Measurements from ENCODE around the gene BCL2A1.
A peak's percentile ranks its signal among the peaks of the same experiment; 100 is the strongest.
"Not testable (repeated sequence)": the region's sequence is repeated elsewhere in the genome, so short reads cannot be mapped to it uniquely, and the experiment has no call there.

The BCL2A1 gene

DNA sequence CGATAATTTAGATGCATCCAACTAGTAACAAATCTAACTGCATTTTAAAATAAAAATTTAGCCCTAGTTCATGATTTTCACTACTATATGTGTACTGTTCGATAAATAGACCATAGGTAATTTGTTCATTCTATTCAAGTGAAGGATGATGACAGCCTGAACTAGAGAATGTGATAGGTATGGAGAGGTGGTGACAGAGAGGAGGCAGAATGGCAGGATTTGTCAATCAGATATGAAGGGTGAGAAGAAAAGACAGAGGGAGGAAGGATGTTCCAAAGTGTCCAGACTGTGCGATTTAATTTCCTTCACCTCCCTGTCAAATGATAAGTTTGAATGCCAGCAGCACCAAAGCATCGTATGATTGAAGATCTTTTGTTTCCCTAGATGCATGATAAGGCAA lies 31.6 kb downstream of the BCL2A1 start:
- no peak overlapping the region for H3K27ac Mint-ChIP-seq
- no peak overlapping the region for H3K4me3 Mint-ChIP-seq
- intact Hi-C loops (cut with micrococcal nuclease) = no loop called here
- H3K4me1 Mint-ChIP-seq (ENCODE audit: low read depth) = peaks cover 11% of the 10 kb centered on the region
- peaks cover 75% of the 10 kb centered on the region for H3K27me3 Mint-ChIP-seq
- H3K36me3 Mint-ChIP-seq (ENCODE audit: low read depth) = no peaks in the 10 kb centered on the region
- H3K9me3 Mint-ChIP-seq = no peaks in the 10 kb centered on the region

DNA sequence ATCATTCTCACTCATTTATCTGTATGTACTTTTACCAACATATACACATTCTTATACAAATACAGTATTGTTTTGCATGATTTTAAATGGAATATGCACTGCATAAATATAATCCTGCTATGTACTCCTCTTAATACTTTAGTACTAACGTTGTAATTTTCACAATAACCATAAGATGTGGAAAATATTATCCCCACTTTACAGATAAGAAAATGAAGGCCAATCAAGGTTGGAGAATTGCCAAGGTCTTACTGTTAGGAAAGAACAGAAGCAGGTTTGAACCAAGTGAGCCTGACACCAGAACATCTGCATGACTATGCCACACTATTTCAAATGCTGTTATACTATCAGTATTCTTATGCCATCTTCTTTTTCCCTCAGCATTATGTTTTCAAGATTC lies 32.9 kb downstream of the BCL2A1 start:
- Mint-ChIP-seq H3K9me3 (no peaks in the 10 kb centered on the region), H3K27me3 (peaks cover 75% of the 10 kb centered on the region), H3K4me1 (ENCODE audit: low read depth) (peaks cover 14% of the 10 kb centered on the region), H3K27ac (no peak overlapping the region), H3K4me3 (no peak overlapping the region), H3K36me3 (ENCODE audit: low read depth) (no peaks in the 10 kb centered on the region)
- intact Hi-C loops (cut with micrococcal nuclease) = no loop called here

DNA sequence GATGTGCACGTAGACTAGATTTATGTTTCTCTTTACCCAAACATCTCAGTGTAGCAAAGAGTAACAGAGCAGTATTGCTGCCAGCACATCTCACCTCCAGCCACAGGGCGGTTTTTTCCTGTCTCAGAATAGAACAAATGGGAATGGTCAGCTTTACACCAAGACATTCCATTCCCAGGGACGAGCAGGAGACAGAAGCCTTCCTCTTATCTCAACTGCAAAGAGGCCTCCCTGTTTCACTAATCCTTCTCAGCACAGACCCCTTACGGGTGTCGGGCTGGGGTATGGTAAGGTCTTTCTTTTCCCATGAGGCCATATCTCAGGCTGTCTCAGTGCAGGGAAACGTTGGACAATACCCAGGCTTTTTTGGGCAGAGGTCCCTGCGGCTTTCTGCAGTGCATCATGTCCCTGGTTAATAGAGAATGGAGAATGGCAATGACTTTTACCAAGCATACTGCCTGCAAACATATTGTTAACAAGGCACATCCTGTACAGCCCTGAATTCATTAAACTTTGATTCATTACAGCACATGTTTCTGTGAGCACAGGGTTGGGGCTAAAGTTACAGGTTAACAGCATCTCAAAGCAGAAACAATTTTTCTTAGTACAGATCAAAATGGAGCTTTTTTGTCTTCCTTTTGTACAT lies 35.3 kb downstream of the BCL2A1 start:
- H3K9me3 Mint-ChIP-seq; H3K36me3 Mint-ChIP-seq (ENCODE audit: low read depth); H3K27ac Mint-ChIP-seq; intact Hi-C loops (cut with micrococcal nuclease); H3K4me3 Mint-ChIP-seq: not testable (repeated sequence)
- H3K27me3 Mint-ChIP-seq = peaks cover 74% of the 10 kb centered on the region
- H3K4me1 Mint-ChIP-seq (ENCODE audit: low read depth) = peaks cover 16% of the 10 kb centered on the region

DNA sequence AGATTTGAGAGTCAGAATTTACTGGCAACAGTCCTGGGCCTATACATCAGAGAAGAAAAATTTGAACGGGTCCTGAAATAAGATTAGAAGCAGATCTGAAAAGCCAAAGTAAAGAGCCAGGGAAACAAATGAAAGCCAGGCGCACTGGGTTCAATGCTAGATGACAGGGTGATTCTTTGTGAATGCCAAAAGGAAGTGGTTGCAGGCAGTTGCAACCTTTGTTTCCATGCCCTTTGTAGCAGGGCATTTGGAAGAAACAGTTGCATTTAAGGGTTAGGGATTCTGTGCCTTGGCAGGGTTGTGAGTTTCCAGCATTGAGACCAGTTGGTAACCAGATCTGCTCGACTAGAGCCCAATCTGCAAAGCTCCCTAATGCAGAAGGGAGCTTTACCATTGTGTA lies 37.8 kb downstream of the BCL2A1 start:
- H3K36me3 Mint-ChIP-seq (ENCODE audit: low read depth) = no peaks in the 10 kb centered on the region
- intact Hi-C loops (cut with micrococcal nuclease) = loop anchor here (5.0 kb wide), 1 partner anchor 39 kb away; the partner anchor contains the start of gene BCL2A1

DNA sequence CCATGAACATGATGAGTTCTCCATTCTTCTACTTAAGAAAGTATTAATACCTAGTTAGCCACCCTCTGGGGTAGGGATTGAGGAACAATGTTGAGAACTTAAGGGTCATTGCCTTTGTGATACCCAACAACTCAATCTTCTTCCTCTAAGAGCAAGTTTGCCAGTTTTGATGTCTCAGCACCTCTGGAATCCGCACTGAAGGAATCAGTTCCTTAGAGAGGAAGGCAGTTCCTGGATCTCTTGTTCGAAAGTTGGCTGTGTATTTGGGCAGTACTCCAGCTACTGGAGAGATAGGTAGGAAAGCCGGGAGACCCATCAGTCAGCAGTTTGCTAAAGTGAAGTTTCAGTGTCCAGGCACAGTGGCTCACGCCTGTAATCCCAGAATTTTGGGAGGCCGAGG lies 38.5 kb downstream of the BCL2A1 start:
- Mint-ChIP-seq H3K9me3 (peaks cover 10% of the 10 kb centered on the region), H3K27ac (no peak overlapping the region)

More for the DNA sequence above, 37.8 kb downstream of the BCL2A1 start:
- Mint-ChIP-seq H3K27ac (no peak overlapping the region), H3K4me1 (ENCODE audit: low read depth) (peaks cover 29% of the 10 kb centered on the region), H3K4me3 (no peak overlapping the region), H3K9me3 (peaks cover 10% of the 10 kb centered on the region), H3K27me3 (peaks cover 75% of the 10 kb centered on the region)

DNA sequence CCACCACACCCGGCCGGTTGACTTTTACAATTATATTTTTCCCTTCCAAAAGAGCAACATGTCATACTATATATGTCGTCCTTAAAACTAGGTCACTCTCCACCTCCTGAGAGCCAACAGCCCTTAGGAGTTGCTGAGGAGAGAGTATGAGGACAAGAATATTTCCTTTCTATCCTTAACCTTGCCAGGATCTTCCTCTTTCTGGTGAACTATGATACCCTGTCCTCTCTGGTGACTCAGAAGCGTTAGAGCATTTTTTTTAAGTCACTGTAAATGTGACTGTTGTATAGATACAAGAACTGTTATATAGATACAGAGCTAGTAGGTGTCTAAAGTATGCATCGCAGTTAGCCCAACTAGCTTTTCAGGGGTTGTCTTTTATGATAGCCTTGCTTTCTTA lies 40.5 kb downstream of the BCL2A1 start:
- Mint-ChIP-seq H3K27ac (no peak overlapping the region), H3K4me3 (no peak overlapping the region), H3K36me3 (ENCODE audit: low read depth) (no peaks in the 10 kb centered on the region), H3K9me3 (peaks cover 10% of the 10 kb centered on the region), H3K27me3 (peaks cover 66% of the 10 kb centered on the region), H3K4me1 (ENCODE audit: low read depth) (peaks cover 29% of the 10 kb centered on the region)
- intact Hi-C loops (cut with micrococcal nuclease) = loop anchor here (5.0 kb wide), 1 partner anchor 42 kb away; the partner anchor contains the start of gene BCL2A1

More for the DNA sequence above, 38.5 kb downstream of the BCL2A1 start:
- Mint-ChIP-seq H3K4me3 (no peak overlapping the region), H3K27me3 (peaks cover 77% of the 10 kb centered on the region), H3K4me1 (ENCODE audit: low read depth) (peaks cover 29% of the 10 kb centered on the region), H3K36me3 (ENCODE audit: low read depth) (no peaks in the 10 kb centered on the region)
- intact Hi-C loops (cut with micrococcal nuclease) = loop anchor here (5.0 kb wide), 1 partner anchor 40 kb away; the partner anchor contains the start of gene BCL2A1

DNA sequence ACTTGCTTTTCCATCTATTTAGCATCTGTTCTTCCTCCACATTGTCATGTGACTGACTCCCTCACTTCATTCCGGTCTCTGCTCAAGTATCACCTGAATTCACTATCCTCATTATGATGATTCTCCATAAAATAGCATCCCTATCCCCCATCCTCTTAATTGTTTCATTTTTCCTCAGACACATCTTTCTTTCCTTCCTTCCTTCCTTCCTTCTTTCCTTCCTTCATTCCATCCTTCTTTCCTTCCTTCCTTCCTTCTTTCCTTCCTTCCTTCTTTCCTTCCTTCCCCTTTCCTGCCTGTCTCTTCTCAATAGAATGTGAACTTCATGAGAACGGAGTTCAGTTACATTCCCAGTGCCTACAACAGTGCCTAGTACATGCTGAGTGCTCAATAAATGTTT lies 41.6 kb downstream of the BCL2A1 start:
- intact Hi-C loops (cut with micrococcal nuclease) = no loop called here
- Mint-ChIP-seq H3K27ac (no peak overlapping the region), H3K27me3 (peaks cover 57% of the 10 kb centered on the region), H3K9me3 (peaks cover 10% of the 10 kb centered on the region), H3K36me3 (ENCODE audit: low read depth) (no peaks in the 10 kb centered on the region), H3K4me1 (ENCODE audit: low read depth) (peaks cover 29% of the 10 kb centered on the region), H3K4me3 (no peak overlapping the region)

DNA sequence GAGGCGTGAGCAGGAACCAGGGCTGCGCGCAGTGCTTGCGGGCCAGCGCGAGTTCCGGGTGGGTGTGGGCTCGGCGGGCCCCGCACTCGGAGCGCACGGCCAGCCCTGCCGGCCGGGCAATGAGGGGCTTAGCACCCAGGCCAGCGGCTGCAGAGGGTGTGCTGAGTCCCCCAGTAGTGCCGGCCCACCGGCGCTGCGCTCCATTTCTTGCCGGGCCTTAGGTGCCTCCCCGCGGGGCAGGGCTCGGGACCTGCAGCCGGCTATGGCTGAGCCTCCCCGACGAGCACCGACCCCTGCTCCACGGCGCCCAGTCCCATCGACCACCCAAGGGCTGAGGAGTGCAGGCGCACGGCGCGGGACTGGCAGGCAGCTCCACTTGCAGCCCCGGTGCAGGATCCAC lies 44.9 kb downstream of the BCL2A1 start:
- H3K4me3 Mint-ChIP-seq; H3K27ac Mint-ChIP-seq; intact Hi-C loops (cut with micrococcal nuclease): not testable (repeated sequence)
- Mint-ChIP-seq H3K4me1 (ENCODE audit: low read depth) (peaks cover 23% of the 10 kb centered on the region), H3K36me3 (ENCODE audit: low read depth) (peaks cover 26% of the 10 kb centered on the region), H3K27me3 (peaks cover 47% of the 10 kb centered on the region), H3K9me3 (peaks cover 29% of the 10 kb centered on the region)

DNA sequence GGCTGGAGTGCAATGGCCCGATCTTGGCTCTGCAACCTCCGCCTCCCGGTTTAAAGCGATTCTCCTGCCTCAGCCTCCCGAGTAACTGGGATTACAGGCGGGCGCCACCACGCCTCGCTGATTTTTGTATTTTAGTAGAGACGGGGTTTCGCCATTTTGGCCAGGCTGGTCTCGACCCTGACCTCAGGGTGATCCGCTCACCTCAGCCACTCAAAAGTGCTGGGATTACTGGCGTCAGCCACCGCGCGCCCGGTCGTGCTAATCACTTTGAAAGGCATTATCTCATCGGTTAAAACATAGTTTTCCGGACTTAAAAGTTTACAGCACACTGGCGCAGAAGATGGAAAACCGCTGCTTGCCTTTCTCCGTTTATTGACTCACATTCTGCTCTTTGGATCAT lies 46.6 kb downstream of the BCL2A1 start:
- Mint-ChIP-seq H3K36me3 (ENCODE audit: low read depth) (peaks cover 44% of the 10 kb centered on the region), H3K4me1 (ENCODE audit: low read depth) (peaks cover 11% of the 10 kb centered on the region), H3K27me3 (peaks cover 38% of the 10 kb centered on the region), H3K4me3 (no peak overlapping the region), H3K9me3 (peaks cover 42% of the 10 kb centered on the region), H3K27ac (no peak overlapping the region)
- intact Hi-C loops (cut with micrococcal nuclease) = no loop called here

DNA sequence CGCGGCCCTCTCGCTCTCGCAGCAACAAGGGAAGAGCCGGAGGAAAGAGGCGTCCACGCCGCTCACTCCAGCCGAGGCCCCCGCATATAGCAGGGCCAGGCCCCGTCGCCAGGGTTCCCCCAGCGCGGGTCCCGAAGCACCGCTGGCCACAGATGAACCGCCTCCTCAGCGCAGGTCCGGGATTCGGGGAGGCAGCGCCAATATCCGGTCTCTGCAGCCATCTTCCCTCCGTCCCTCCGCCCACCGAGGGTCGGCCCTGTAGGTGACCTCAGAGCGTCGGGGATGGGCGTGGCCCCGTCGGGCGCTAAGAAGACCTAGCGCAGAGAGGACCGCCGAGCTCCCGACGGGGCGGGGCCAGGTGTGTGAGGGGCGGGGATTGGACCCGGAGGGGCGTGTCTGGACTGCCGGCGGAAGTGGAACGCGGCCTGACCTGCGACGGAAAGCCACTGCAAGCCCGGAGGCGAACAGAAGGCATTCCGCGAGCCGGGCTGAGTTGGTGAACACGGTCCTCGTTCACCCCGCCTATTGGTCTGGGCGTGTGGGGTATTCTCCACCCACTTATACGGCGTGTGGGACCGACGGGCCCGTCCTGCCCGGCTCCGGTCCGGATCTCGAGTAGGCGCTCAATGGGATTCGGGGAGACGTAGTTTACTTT lies 47.4 kb downstream of the BCL2A1 start:
- H3K9me3 Mint-ChIP-seq = peaks cover 44% of the 10 kb centered on the region
- peak overlapping the region; percentile 92 for H3K4me3 Mint-ChIP-seq
- intact Hi-C loops (cut with micrococcal nuclease) = loop anchor here (1.0 kb wide), 1 partner anchor 26 kb away; the partner anchor contains the start of gene MTHFS
- peaks cover 31% of the 10 kb centered on the region for H3K27me3 Mint-ChIP-seq
- peaks cover 51% of the 10 kb centered on the region for H3K36me3 Mint-ChIP-seq (ENCODE audit: low read depth)
- peak overlapping the region; percentile 92 for H3K27ac Mint-ChIP-seq
- peaks cover 8% of the 10 kb centered on the region for H3K4me1 Mint-ChIP-seq (ENCODE audit: low read depth)

DNA sequence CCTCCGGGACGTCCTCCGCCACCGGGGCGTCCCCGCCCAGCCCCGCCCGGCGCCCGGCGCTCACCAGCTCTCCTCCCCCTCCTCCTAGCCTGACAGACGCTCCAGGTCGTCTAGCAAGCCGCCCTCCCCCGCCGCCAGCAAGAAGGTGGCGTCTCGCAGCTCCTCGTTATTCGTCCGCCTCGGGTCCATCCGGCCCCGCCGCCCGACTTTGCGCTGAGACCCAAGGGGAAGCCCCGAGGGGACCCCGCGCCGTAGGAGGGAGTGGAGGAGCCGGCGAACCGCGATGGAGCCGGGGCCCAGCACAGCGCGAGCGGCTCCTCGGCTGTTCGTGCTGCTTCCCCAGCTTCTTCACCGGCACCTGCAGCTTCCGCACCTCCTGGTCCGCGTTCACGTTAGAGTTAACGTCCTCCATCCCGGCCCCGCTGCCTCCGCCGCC lies 47.9 kb downstream of the BCL2A1 start:
- H3K36me3 Mint-ChIP-seq (ENCODE audit: low read depth) = peaks cover 56% of the 10 kb centered on the region
- H3K9me3 Mint-ChIP-seq = peaks cover 50% of the 10 kb centered on the region
- peak overlapping the region; percentile 92 for H3K4me3 Mint-ChIP-seq
- peak overlapping the region; percentile 92 for H3K27ac Mint-ChIP-seq
- intact Hi-C loops (cut with micrococcal nuclease) = loop anchor here (1.0 kb wide), 1 partner anchor 26 kb away; the partner anchor contains the start of gene MTHFS
- peaks cover 8% of the 10 kb centered on the region for H3K4me1 Mint-ChIP-seq (ENCODE audit: low read depth)
- peaks cover 28% of the 10 kb centered on the region for H3K27me3 Mint-ChIP-seq

DNA sequence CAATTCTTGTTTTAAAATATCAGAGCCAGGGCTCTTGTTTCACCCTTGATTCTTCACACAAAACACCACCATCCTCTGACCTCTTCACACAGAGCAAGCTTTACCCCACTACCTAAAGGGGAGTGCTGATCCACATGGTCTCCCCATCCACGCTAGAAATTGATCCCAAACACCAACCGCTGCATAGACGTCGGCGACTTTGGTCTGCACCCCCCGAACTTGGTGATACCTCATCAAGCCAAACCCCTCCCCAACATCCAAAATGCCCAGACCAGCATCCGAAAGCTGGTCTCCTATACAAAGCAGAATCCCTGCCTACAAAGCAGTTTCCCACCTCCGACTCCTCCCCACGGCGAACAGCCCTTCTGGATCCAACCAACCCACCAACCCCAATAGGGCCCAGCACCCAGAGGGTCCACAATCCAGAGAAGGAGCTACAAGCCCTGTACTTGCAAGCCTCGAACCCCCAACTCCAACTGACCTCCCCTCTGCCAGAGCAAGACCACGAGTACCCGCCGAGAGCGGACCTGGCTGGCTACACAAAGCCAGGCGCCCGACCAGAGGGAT lies 48.4 kb downstream of the BCL2A1 start:
- peaks cover 55% of the 10 kb centered on the region for H3K9me3 Mint-ChIP-seq
- H3K4me3 Mint-ChIP-seq = peak overlapping the region; percentile 92
- peaks cover 29% of the 10 kb centered on the region for H3K27me3 Mint-ChIP-seq
- H3K27ac Mint-ChIP-seq = peak overlapping the region; percentile 92
- H3K36me3 Mint-ChIP-seq (ENCODE audit: low read depth) = peaks cover 62% of the 10 kb centered on the region
- H3K4me1 Mint-ChIP-seq (ENCODE audit: low read depth) = peaks cover 8% of the 10 kb centered on the region
- intact Hi-C loops (cut with micrococcal nuclease) = loop anchor here (1.0 kb wide), 1 partner anchor 25 kb away; the partner anchor contains the start of gene MTHFS

DNA sequence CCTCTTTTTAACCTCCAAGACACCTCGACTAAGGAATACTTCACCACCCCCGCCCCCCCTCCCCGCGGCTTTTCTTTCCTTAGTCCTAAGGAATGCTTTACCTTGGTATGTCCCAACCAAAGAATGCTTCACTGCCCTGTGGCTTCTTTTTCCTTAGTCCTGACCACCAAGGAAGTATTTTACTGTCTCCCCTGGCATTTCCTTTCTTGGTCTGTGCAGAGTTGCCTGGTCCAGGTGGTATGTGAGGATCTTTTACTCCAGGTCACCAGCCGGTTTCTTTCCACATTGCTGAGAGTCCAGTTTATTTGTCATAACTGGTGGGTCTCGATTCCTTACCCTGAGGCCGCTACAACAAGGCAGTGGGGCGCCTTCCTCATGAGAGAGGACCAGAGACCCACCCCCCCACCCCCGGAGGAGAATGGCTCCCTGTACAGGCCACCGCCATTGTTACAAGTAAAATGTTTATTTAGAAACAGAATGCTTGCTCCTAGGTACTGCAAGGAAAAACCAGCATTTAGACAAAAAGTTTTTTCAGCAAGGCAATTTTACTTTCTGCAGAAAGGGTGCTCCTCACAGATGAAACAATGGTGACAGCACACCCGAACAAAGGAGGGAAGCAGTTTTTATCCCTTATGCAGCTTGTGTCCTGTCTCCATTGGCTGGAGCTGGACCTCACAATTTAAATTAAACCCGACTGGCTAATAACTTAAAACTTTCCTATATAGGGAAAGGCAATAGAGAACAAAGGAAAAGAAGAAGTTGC lies 51.1 kb downstream of the BCL2A1 start:
- intact Hi-C loops (cut with micrococcal nuclease) = no loop called here
- H3K36me3 Mint-ChIP-seq (ENCODE audit: low read depth) = peaks cover 68% of the 10 kb centered on the region

More for the DNA sequence above, 51.1 kb downstream of the BCL2A1 start:
- Mint-ChIP-seq H3K4me3 (no peak overlapping the region), H3K9me3 (peaks cover 81% of the 10 kb centered on the region), H3K27me3 (peaks cover 24% of the 10 kb centered on the region), H3K27ac (no peak overlapping the region), H3K4me1 (ENCODE audit: low read depth) (peaks cover 8% of the 10 kb centered on the region)

Measured in dendritic cell treated with granulocyte-macrophage colony-stimulating factor and Interleukin-4, amounts not matched to agents 40 ng/mL and 50 ng/mL, for 4 days (primary cell).